HepG2 (cell line): ENCODE data around the gene ASIC5. TPM values are rescaled to one million over a fixed set of nuclear protein-coding genes. Genes with fewer than 3 reads are reported as not detected.

Experiments
- ATAC-seq: fragments of 200-7000 bp; cut with Tn5 transposase; 3 replicates; pipeline ENCODE4 v1.9.1; 2020; ENCODE audit warnings: mild to moderate bottlenecking, moderate library complexity
- BruUV-seq: library from RNA; stranded (reverse); fragments of 400-500 nt; replicated peaks from 2 replicates; lab custom pipeline; 2021; lab: Mats Ljungman, UMichigan
- CTCF ChIA-PET: fragments of 300-600 bp; formaldehyde crosslinking; extraction: SDS; loops from one replicate; lab custom pipeline; 2021; ENCODE audit warnings: low total read pairs, inconsistent platforms, low intra/inter-chr PET ratio; lab: Yijun Ruan, JAX
- POLR2A ChIA-PET: fragments of 350-600 bp; sonication (Branson Sonifier 250); formaldehyde crosslinking; loops from one replicate; lab custom pipeline; 2020; ENCODE audit warnings: antibody characterized with exemption, inconsistent platforms; lab: Yijun Ruan, JAX
- DNase-seq: peaks from one replicate; pipeline ENCODE4 v3.0.0-alpha.2; 2015; ENCODE audit warnings: low spot score
- FAIRE-seq: peaks from 3 replicates; lab custom pipeline; 2011; peaks lifted over from hg19 to GRCh38; lab: Jason Lieb, UNC
- H2AFZ ChIP-seq: one replicate; pipeline ENCODE4 v1.6.1; 2011; ENCODE audit warnings: low read length, inconsistent platforms
- H3K27ac ChIP-seq: fragments of 300-600 bp; 3 replicates; pipeline ENCODE4 v1.8.0; 2011; ENCODE audit warnings: mixed run types, mild to moderate bottlenecking, mixed read lengths, low read length, inconsistent platforms; ENCODE audit not compliant: insufficient read depth; ENCODE audit errors: extremely low read length
- H3K27me3 ChIP-seq, 2 experiments: fragments of 200-600 bp in 1 of 2; 2 replicates in 1 of 2; 3 replicates in 1 of 2; pipeline versions ENCODE4 v1.6.0 to v1.8.0; 2011; ENCODE audit warnings: low read length in 2 of 2, mild to moderate bottlenecking in 2 of 2, moderate library complexity in 2 of 2, inconsistent platforms in 1 of 2; ENCODE audit not compliant: insufficient read depth in 2 of 2, control insufficient read depth in 1 of 2
- H3K36me3 ChIP-seq, 2 experiments: fragments of 200-600 bp in 1 of 2; replicated peaks in 1 of 2; 2 replicates in 1 of 2; 3 replicates in 1 of 2; pipeline versions ENCODE4 v1.5.1 to v1.8.0; 2011; ENCODE audit warnings: low read length in 2 of 2, inconsistent platforms in 1 of 2; ENCODE audit not compliant: insufficient read depth in 2 of 2, control insufficient read depth in 1 of 2
- H3K4me1 ChIP-seq: 2 replicates; pipeline ENCODE4 v1.5.1; 2012; ENCODE audit warnings: low read length, inconsistent platforms; ENCODE audit not compliant: insufficient read depth
- H3K4me2 ChIP-seq: 2 replicates; pipeline ENCODE4 v1.6.0; 2011; ENCODE audit warnings: low read depth, low read length, inconsistent platforms
- H3K4me3 ChIP-seq, 3 experiments: fragments of 200-600 bp in 1 of 3; sonication (generic), shearing (Covaris generic) in 1 of 3; replicated peaks in 1 of 3; 2 replicates each; pipeline ENCODE4 v1.5.1; 2011 to 2016; ENCODE audit warnings: low read length in 3 of 3, inconsistent platforms in 2 of 3, low read depth in 2 of 3, mild to moderate bottlenecking in 2 of 3, control low read depth in 1 of 3, mixed read lengths in 1 of 3; ENCODE audit not compliant: insufficient read depth in 1 of 3
- H3K79me2 ChIP-seq: one replicate; pipeline ENCODE4 v1.6.1; 2011; ENCODE audit warnings: low read length, inconsistent platforms; ENCODE audit not compliant: insufficient read depth
- H3K9ac ChIP-seq: 2 replicates; pipeline ENCODE4 v1.6.0; 2011; ENCODE audit warnings: mild to moderate bottlenecking, low read depth, low read length, inconsistent platforms; ENCODE audit not compliant: insufficient read depth
- H3K9me3 ChIP-seq: 2 replicates; pipeline ENCODE4 v1.5.1; 2012; ENCODE audit warnings: mild to moderate bottlenecking, low read length
- H4K20me1 ChIP-seq: 2 replicates; pipeline ENCODE4 v1.6.0; 2011; ENCODE audit warnings: inconsistent platforms, mild to moderate bottlenecking, low read length, moderate library complexity; ENCODE audit not compliant: insufficient read depth
- CREB1 ChIP-seq, 2 experiments: fragments of 450-650 bp in 1 of 2; IDR thresholded peaks; 2 replicates each; pipeline ENCODE4 v1.6.1; 2016 to 2017; ENCODE audit warnings: control low read depth in 1 of 2, mild to moderate bottlenecking in 1 of 2, missing compliant biosample characterization in 1 of 2, missing genetic modification characterization in 1 of 2
- KAT8 ChIP-seq: IDR thresholded peaks from 2 replicates; pipeline ENCODE4 v1.6.1; 2016; ENCODE audit warnings: missing genetic modification reagents, missing compliant biosample characterization
- KMT2A ChIP-seq: sonication (generic); formaldehyde crosslinking; IDR thresholded peaks from 2 replicates; pipeline ENCODE4 v1.4.0; 2020; ENCODE audit warnings: missing genetic modification reagents
- NR2C2 ChIP-seq: sonication (generic); formaldehyde crosslinking; IDR thresholded peaks from 2 replicates; pipeline ENCODE4 v1.4.0; 2020; ENCODE audit warnings: missing genetic modification reagents, mild to moderate bottlenecking, moderate library complexity, borderline replicate concordance
- POLR2G ChIP-seq: fragments of 200-400 bp; formaldehyde crosslinking; IDR thresholded peaks from 2 replicates; pipeline ENCODE4 v1.6.1; 2018; ENCODE audit warnings: mild to moderate bottlenecking, low read depth, low read length, moderate library complexity
- RXRA ChIP-seq: sonication (generic); formaldehyde crosslinking; IDR thresholded peaks from 2 replicates; pipeline ENCODE4 v1.5.1; 2020; ENCODE audit warnings: missing genetic modification reagents
- SALL2 ChIP-seq: sonication (generic); formaldehyde crosslinking; IDR thresholded peaks from 2 replicates; pipeline ENCODE4 v1.8.1; 2023; ENCODE audit warnings: mild to moderate bottlenecking, missing genetic modification reagents, inconsistent platforms
- ZBTB20 ChIP-seq: sonication (generic); formaldehyde crosslinking; IDR thresholded peaks from 2 replicates; pipeline ENCODE4 v1.8.1; 2023; ENCODE audit warnings: missing genetic modification reagents, low read depth, mild to moderate bottlenecking, borderline replicate concordance
- ZEB1 ChIP-seq: IDR thresholded peaks from 2 replicates; pipeline ENCODE4 v1.6.1; 2012; ENCODE audit warnings: mild to moderate bottlenecking, low read depth, inconsistent platforms; ENCODE audit not compliant: insufficient replicate concordance
- ZFP36 ChIP-seq: fragments of 150-350 bp; IDR thresholded peaks from 2 replicates; pipeline ENCODE4 v1.6.1; 2018; ENCODE audit warnings: borderline replicate concordance, low read length, low read depth; ENCODE audit not compliant: partially characterized antibody
- ZNF292 ChIP-seq: sonication (generic); formaldehyde crosslinking; IDR thresholded peaks from 2 replicates; pipeline ENCODE4 v1.8.1; 2022; ENCODE audit warnings: mild to moderate bottlenecking, low read depth, missing genetic modification reagents, borderline replicate concordance
- ZNF354B ChIP-seq: sonication (generic); formaldehyde crosslinking; IDR thresholded peaks from 2 replicates; pipeline ENCODE4 v1.8.0; 2022; ENCODE audit warnings: mild to moderate bottlenecking, missing genetic modification reagents
- ZNF496 ChIP-seq: sonication (generic); formaldehyde crosslinking; IDR thresholded peaks from 2 replicates; pipeline ENCODE4 v1.8.1; 2023; ENCODE audit warnings: mild to moderate bottlenecking, moderate library complexity, missing genetic modification reagents; ENCODE audit not compliant: insufficient replicate concordance
- ZNF563 ChIP-seq: sonication (generic); formaldehyde crosslinking; IDR thresholded peaks from 2 replicates; pipeline ENCODE4 v1.8.0; 2022; ENCODE audit warnings: mild to moderate bottlenecking, moderate library complexity, missing genetic modification reagents
- ZNF644 ChIP-seq: IDR thresholded peaks from 2 replicates; pipeline ENCODE4 v1.6.1; 2016; ENCODE audit warnings: low read depth
- WGBS: methylation state at CpG from one replicate; pipeline ENCODE4 v1.1.6; 2017; ENCODE audit warnings: low lambda C conversion rate; 5-methylcytosine and 5-hydroxymethylcytosine counted together
- in situ Hi-C: cut with HindIII; loops from 2 replicates; pipeline ENCODE4 v1.10.0; 2017; ENCODE audit warnings: low pct_unique_long_range_greater_than_20kb; ENCODE audit not compliant: extremely low pct_ligation_motif_present
- intact Hi-C: fragments of 100-400 bp; cut with micrococcal nuclease; formaldehyde crosslinking; loops from one replicate; pipeline ENCODE4 v1.10.0; 2022; ENCODE audit not compliant: unreplicated experiment
- polyA plus RNA-seq, 8 experiments: library from polyadenylated mRNA; depleted of rRNA in 3 of 8; stranded (reverse) in 7 of 8; unstranded in 1 of 8; fragments of >200 nt; fragmentation: Illumina TruSeq in 4 of 8; extraction: Trizol in 4 of 8; gene quantifications; 2 replicates each; pipeline versions ENCODE4 v1.2.1 to v1.2.3, GENCODE V29; 2011 to 2016; ENCODE audit warnings: low read depth in 4 of 8, missing spikeins in 1 of 8, mixed read lengths in 1 of 8; ENCODE audit not compliant: insufficient read depth in 1 of 8
- total RNA-seq, 5 experiments: library from RNA; depleted of rRNA; stranded (reverse); fragments of >200 nt; fragmentation: Illumina TruSeq; extraction: Trizol; gene quantifications; 2 replicates each; pipeline ENCODE4 v1.2.3, GENCODE V29; 2016; ENCODE audit warnings: low read depth in 1 of 5
- TF ChIP-seq, protein P1 (sequence below): sonication (generic); formaldehyde crosslinking; IDR thresholded peaks from 2 replicates; pipeline ENCODE4 v1.5.0; 2020; ENCODE audit warnings: mild to moderate bottlenecking, missing genetic modification reagents, moderate library complexity
- TF ChIP-seq, protein P2 (sequence below): sonication (generic); formaldehyde crosslinking; IDR thresholded peaks from 2 replicates; pipeline ENCODE4 v1.4.0; 2020; ENCODE audit warnings: missing genetic modification reagents

ASIC5 gene
- total and polyA plus RNA-seq, 2 of the 13 experiments (the other 11 are each of a cell fraction or from before 2014, with no cell fraction given), result not detected

DNA sequence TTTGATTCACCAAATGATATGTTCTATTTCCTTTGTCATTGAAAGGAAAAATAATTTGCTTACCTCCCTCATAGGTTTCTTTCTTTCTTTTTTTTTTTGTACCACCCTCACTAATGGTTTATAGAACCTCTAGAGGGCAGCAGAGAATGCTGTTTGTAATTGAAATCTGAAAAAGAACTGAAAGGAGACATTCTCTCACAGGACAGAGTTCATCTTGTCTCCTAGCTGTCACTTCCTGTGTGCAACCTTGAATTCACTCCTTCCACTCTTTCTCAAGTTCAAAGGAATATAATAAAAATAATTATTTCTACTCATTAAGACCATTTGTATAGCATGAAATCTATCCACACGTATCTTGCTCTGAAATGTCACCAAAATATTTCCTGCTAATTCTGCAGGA, 56.2 kb downstream of the ASIC5 start (continued):
- TF ChIP-seq, protein P1, sequence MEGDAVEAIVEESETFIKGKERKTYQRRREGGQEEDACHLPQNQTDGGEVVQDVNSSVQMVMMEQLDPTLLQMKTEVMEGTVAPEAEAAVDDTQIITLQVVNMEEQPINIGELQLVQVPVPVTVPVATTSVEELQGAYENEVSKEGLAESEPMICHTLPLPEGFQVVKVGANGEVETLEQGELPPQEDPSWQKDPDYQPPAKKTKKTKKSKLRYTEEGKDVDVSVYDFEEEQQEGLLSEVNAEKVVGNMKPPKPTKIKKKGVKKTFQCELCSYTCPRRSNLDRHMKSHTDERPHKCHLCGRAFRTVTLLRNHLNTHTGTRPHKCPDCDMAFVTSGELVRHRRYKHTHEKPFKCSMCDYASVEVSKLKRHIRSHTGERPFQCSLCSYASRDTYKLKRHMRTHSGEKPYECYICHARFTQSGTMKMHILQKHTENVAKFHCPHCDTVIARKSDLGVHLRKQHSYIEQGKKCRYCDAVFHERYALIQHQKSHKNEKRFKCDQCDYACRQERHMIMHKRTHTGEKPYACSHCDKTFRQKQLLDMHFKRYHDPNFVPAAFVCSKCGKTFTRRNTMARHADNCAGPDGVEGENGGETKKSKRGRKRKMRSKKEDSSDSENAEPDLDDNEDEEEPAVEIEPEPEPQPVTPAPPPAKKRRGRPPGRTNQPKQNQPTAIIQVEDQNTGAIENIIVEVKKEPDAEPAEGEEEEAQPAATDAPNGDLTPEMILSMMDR (CRISPR knock-in tag), result peak; percentile 41
- TF ChIP-seq NR2C2 (CRISPR knock-in tag) (peak; percentile 22; the same call in 1 of the 2 replicates), CREB1 (IDR thresholded peaks at IDR 0.05) (no peak), CREB1 (CRISPR knock-in tag; IDR thresholded peaks at IDR 0.05) (peak; percentile 78), POLR2G (no peak), KAT8 (CRISPR knock-in tag) (0 out of 2 replicates have a peak, but pooled peaks have one; percentile 46)

DNA sequence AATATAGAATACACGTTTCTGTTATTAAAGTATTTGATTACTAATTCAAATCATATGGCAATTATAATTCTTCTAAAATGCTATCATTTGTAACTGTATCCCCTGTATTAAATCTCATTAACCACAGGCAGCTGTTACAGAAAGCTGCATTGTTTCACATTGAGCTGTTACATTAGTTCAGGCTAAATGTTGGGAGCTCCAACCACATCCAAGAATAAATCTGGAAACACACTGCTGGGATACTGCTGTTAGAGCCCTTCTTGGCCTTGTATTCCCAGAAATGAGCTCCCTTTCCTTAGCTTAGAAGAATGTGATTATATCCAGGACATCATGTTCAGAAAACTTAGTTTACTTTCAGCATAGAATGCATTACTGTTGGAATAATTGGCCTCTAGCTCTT, 59.1 kb downstream of the ASIC5 start:
- Histone ChIP-seq H3K27ac (no peak overlapping the region), H3K27me3 (no peaks in the 10 kb centered on the region; a peak in 1 of 5 replicates), H3K9ac (no peak overlapping the region), H3K79me2 (no peaks in the 10 kb centered on the region), H2AFZ (no peak overlapping the region), H3K9me3 (no peaks in the 10 kb centered on the region), H4K20me1 (no peaks in the 10 kb centered on the region), H3K4me2 (no peak overlapping the region), H3K4me3 (no peak overlapping the region), H3K36me3 (no peaks in the 10 kb centered on the region), H3K4me1 (no peaks in the 10 kb centered on the region)
- 3% methylated on average over 1 of the region's 1 CpG for WGBS
- TF ChIP-seq ZNF644 (CRISPR knock-in tag), result no peak
- no peak for TF ChIP-seq ZNF496 (CRISPR knock-in tag)
- TF ChIP-seq ZBTB20 (CRISPR knock-in tag), result no peak
- TF ChIP-seq ZEB1, result no peak
- TF ChIP-seq SALL2 (CRISPR knock-in tag), result no peak
- no peak for TF ChIP-seq ZNF563 (CRISPR knock-in tag)
- no peak for TF ChIP-seq ZNF292
- no peak for TF ChIP-seq ZNF354B (CRISPR knock-in tag)
- TF ChIP-seq KMT2A (CRISPR knock-in tag), result no peak
- no peak for TF ChIP-seq ZFP36
- TF ChIP-seq RXRA (CRISPR knock-in tag), result no peak
- TF ChIP-seq, protein P2, sequence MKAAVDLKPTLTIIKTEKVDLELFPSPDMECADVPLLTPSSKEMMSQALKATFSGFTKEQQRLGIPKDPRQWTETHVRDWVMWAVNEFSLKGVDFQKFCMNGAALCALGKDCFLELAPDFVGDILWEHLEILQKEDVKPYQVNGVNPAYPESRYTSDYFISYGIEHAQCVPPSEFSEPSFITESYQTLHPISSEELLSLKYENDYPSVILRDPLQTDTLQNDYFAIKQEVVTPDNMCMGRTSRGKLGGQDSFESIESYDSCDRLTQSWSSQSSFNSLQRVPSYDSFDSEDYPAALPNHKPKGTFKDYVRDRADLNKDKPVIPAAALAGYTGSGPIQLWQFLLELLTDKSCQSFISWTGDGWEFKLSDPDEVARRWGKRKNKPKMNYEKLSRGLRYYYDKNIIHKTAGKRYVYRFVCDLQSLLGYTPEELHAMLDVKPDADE (CRISPR knock-in tag), result no peak
- DNase-seq, result no peak
- in situ Hi-C loops, result no loop called here
- POLR2A ChIA-PET, result no interaction called here
- no peak for ATAC-seq
- BruUV-seq, result no TSS peak
- intact Hi-C loops, result no loop called here
- CTCF ChIA-PET, result no interaction called here
- no peak for FAIRE-seq
